ENCODE measurements around the gene SPATA7.

The SPATA7 gene

DNA sequence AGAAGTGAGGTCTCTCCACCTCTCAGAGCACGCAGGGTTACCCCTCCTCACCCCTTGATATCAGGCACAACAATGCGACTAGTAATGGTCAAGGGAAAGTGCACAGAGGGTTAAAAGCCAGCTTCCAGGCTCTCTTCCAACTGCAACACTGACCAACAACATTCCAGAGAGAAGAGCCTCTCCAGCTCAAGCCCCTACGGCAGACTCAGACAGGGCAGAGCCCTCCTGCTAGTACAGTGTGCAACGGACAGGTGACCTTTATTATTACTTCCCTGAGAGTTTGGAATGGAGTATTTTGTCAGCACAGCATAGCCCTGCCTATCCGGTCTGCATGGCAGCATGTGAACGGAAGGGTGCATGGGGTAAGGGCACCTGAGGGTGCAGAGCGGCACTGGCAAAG is 96.3 kb downstream of the SPATA7 start:
- no peak for DNase-seq (ENCODE audit: low read depth)

GRCh38 chr14:88482524-88482923 is 97.1 kb downstream of the SPATA7 start:
- no peak for DNase-seq (ENCODE audit: low read depth)
